MM.1S (cell line): ENCODE measurements around the gene SLC8A1.

Source experiments
- DNase-seq: peaks from one replicate; pipeline ENCODE4 v3.0.0-alpha.2; 2015
- H2AFZ ChIP-seq: fragments of 300-600 bp; sonication (generic); 2 replicates; pipeline ENCODE4 v1.6.0; 2016; ENCODE audit warnings: antibody characterized with exemption, low read length
- H3F3A ChIP-seq: fragments of 300-600 bp; sonication (generic); 2 replicates; pipeline ENCODE4 v1.6.1; 2016; ENCODE audit warnings: mild to moderate bottlenecking, antibody characterized with exemption, low read length, moderate library complexity, mixed read lengths; ENCODE audit not compliant: insufficient read depth
- H3K27ac ChIP-seq: fragments of 300-600 bp; sonication (generic); 2 replicates; pipeline ENCODE4 v1.5.1; 2016; ENCODE audit warnings: mild to moderate bottlenecking, low read length
- H3K27me3 ChIP-seq: fragments of 300-600 bp; sonication (generic); replicated peaks from 2 replicates; pipeline ENCODE4 v1.6.0; 2016; ENCODE audit warnings: low read length; ENCODE audit not compliant: insufficient read depth
- H3K36me3 ChIP-seq: fragments of 300-600 bp; sonication (generic); replicated peaks from 2 replicates; pipeline ENCODE4 v1.6.1; 2016; ENCODE audit warnings: mild to moderate bottlenecking, low read length, mixed read lengths; ENCODE audit not compliant: insufficient read depth
- H3K4me1 ChIP-seq: fragments of 300-600 bp; sonication (generic); 2 replicates; pipeline ENCODE4 v1.6.1; 2016; ENCODE audit warnings: low read length, mixed read lengths
- H3K4me2 ChIP-seq: fragments of 300-600 bp; sonication (generic); 2 replicates; pipeline ENCODE4 v1.6.0; 2016; ENCODE audit warnings: low read depth, low read length
- H3K4me3 ChIP-seq: fragments of 300-600 bp; sonication (generic); 2 replicates; pipeline ENCODE4 v1.5.1; 2016; ENCODE audit warnings: low read length, mixed read lengths
- H3K79me2 ChIP-seq: fragments of 300-600 bp; sonication (generic); 2 replicates; pipeline ENCODE4 v1.6.1; 2016; ENCODE audit warnings: mixed run types, low read length, mixed read lengths
- H3K9ac ChIP-seq: fragments of 300-600 bp; sonication (generic); 2 replicates; pipeline ENCODE4 v1.6.1; 2016; ENCODE audit warnings: low read length, mixed read lengths
- H3K9me2 ChIP-seq: fragments of 300-600 bp; sonication (generic); replicated peaks from 2 replicates; pipeline ENCODE4 v1.6.1; 2016; ENCODE audit warnings: mild to moderate bottlenecking, low read length, mixed read lengths; ENCODE audit not compliant: insufficient read depth
- H3K9me3 ChIP-seq: fragments of 300-600 bp; sonication (generic); replicated peaks from 2 replicates; pipeline ENCODE4 v1.6.1; 2016; ENCODE audit warnings: mild to moderate bottlenecking, low read length, mixed read lengths; ENCODE audit not compliant: insufficient read depth
- H4K20me1 ChIP-seq: fragments of 300-600 bp; sonication (generic); 2 replicates; pipeline ENCODE4 v1.6.1; 2016; ENCODE audit warnings: mild to moderate bottlenecking, low read length, moderate library complexity, mixed read lengths; ENCODE audit not compliant: insufficient read depth
- EZH2 ChIP-seq: fragments of 300-600 bp; sonication (generic); optimal IDR thresholded peaks from 2 replicates; pipeline ENCODE3; 2017; ENCODE audit warnings: low read depth, mild to moderate bottlenecking, antibody characterized with exemption, low read length, mixed read lengths
- EZH2phosphoT487 ChIP-seq: fragments of 300-600 bp; sonication (generic); IDR thresholded peaks from 2 replicates; pipeline ENCODE4 v1.6.1; 2018; ENCODE audit warnings: antibody characterized with exemption, low read length
- TF ChIP-seq, protein P1 (sequence below): fragments of 300-600 bp; sonication (generic); IDR thresholded peaks from 2 replicates; pipeline ENCODE4 v1.5.1; 2016; ENCODE audit warnings: antibody characterized with exemption, low read length, mixed read lengths

Gene SLC8A1

GRCh38 chr2:40341198-40341597 is 110.7 kb downstream of the SLC8A1 start:
- H3K27ac ChIP-seq = no peak overlapping the region
- H3K9ac ChIP-seq = no peak overlapping the region
- H3K9me2 ChIP-seq = no peaks in the 10 kb centered on the region
- TF ChIP-seq, protein P1, sequence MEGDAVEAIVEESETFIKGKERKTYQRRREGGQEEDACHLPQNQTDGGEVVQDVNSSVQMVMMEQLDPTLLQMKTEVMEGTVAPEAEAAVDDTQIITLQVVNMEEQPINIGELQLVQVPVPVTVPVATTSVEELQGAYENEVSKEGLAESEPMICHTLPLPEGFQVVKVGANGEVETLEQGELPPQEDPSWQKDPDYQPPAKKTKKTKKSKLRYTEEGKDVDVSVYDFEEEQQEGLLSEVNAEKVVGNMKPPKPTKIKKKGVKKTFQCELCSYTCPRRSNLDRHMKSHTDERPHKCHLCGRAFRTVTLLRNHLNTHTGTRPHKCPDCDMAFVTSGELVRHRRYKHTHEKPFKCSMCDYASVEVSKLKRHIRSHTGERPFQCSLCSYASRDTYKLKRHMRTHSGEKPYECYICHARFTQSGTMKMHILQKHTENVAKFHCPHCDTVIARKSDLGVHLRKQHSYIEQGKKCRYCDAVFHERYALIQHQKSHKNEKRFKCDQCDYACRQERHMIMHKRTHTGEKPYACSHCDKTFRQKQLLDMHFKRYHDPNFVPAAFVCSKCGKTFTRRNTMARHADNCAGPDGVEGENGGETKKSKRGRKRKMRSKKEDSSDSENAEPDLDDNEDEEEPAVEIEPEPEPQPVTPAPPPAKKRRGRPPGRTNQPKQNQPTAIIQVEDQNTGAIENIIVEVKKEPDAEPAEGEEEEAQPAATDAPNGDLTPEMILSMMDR = no peak
- no peak for TF ChIP-seq EZH2
- no peak for TF ChIP-seq EZH2phosphoT487
- H3K9me3 ChIP-seq = no peaks in the 10 kb centered on the region
- H3K4me1 ChIP-seq = no peaks in the 10 kb centered on the region
- H3K27me3 ChIP-seq = no peaks in the 10 kb centered on the region
- no peaks in the 10 kb centered on the region for H3K36me3 ChIP-seq
- no peak for DNase-seq
- H4K20me1 ChIP-seq = no peaks in the 10 kb centered on the region
- H3K4me2 ChIP-seq = no peak overlapping the region
- H3F3A ChIP-seq = no peaks in the 10 kb centered on the region
- no peaks in the 10 kb centered on the region for H3K79me2 ChIP-seq
- H3K4me3 ChIP-seq = no peak overlapping the region
- no peak overlapping the region for H2AFZ ChIP-seq

GRCh38 chr2:40339026-40339425 is 112.9 kb downstream of the SLC8A1 start:
- Histone ChIP-seq H3K4me3 (no peak overlapping the region), H3K9me3 (no peaks in the 10 kb centered on the region), H3K4me1 (no peaks in the 10 kb centered on the region), H4K20me1 (no peaks in the 10 kb centered on the region), H3K4me2 (no peak overlapping the region), H3K27me3 (no peaks in the 10 kb centered on the region), H3F3A (no peaks in the 10 kb centered on the region), H3K9me2 (no peaks in the 10 kb centered on the region), H2AFZ (no peak overlapping the region), H3K79me2 (no peaks in the 10 kb centered on the region), H3K36me3 (no peaks in the 10 kb centered on the region), H3K9ac (no peak overlapping the region), H3K27ac (no peak overlapping the region)
- no peak for TF ChIP-seq EZH2phosphoT487
- TF ChIP-seq EZH2 = no peak
- TF ChIP-seq, protein P1 = no peak
- no peak for DNase-seq

DNA sequence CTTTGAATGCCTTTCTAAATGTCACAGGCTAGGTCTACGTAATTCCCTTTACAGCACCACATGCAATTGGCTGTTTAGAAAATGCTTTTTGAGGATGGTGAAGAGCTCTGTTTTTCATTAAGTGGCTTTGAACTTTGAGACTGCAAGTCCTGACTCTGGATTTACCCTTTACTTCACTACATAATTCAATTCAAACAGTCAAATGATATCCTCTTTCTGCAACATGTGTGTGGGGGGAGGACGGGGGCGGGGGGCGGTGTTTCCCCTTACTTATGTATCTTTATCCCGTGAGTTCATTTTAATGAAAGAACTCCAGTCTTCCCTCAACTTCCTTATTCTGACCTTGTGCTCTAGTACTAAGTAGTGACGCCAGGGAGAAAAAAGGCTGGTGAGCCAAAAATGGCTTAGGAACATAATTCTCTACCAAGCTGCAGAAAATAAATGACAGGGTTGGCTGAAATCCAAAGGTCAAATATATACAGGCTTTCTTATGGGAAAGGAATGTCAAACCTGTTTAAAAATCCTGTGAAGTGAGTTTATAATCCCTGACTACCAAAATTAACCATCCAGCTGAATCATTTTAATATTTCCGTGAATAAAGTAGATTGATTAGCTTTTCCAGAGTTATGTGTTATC is 119.6 kb downstream of the SLC8A1 start:
- no peaks in the 10 kb centered on the region for H3F3A ChIP-seq

More for the DNA sequence above, 119.6 kb downstream of the SLC8A1 start:
- H4K20me1 ChIP-seq = no peaks in the 10 kb centered on the region
- no peaks in the 10 kb centered on the region for H3K4me1 ChIP-seq
- no peak overlapping the region for H3K27ac ChIP-seq
- H3K4me2 ChIP-seq = no peak overlapping the region
- no peak overlapping the region for H3K4me3 ChIP-seq
- no peaks in the 10 kb centered on the region for H3K9me2 ChIP-seq
- no peaks in the 10 kb centered on the region for H3K79me2 ChIP-seq
- no peaks in the 10 kb centered on the region for H3K27me3 ChIP-seq
- no peaks in the 10 kb centered on the region for H3K9me3 ChIP-seq
- TF ChIP-seq, protein P1 = no peak
- TF ChIP-seq EZH2 (no peak), EZH2phosphoT487 (no peak)
- no peak overlapping the region for H3K9ac ChIP-seq
- H2AFZ ChIP-seq = no peak overlapping the region
- no peak for DNase-seq
- no peaks in the 10 kb centered on the region for H3K36me3 ChIP-seq
